Measurements from ENCODE around the gene RNF157.
A peak's percentile ranks its signal among the peaks of the same experiment; 100 is the strongest.

RNF157 gene

DNA sequence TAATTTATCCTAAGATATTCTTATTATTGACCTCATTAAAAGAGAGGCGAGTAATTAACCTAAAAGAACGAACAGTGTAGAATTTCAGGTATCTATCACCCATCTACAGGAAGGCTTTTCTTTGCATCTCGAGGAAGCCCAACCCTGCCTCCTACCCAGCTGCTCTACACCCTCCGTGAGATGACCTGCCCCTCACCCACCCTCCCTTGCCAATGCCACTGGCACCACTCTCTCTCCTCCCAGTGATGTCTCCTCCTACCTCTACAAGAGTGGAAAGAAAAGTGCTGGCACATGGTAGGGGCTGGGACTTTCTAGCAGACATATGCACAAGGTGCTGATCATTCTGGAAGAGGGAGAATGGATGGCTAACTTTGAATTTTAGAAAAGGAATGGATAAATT, 76.4 kb downstream of the RNF157 start:
- no peak for DNase-seq

DNA sequence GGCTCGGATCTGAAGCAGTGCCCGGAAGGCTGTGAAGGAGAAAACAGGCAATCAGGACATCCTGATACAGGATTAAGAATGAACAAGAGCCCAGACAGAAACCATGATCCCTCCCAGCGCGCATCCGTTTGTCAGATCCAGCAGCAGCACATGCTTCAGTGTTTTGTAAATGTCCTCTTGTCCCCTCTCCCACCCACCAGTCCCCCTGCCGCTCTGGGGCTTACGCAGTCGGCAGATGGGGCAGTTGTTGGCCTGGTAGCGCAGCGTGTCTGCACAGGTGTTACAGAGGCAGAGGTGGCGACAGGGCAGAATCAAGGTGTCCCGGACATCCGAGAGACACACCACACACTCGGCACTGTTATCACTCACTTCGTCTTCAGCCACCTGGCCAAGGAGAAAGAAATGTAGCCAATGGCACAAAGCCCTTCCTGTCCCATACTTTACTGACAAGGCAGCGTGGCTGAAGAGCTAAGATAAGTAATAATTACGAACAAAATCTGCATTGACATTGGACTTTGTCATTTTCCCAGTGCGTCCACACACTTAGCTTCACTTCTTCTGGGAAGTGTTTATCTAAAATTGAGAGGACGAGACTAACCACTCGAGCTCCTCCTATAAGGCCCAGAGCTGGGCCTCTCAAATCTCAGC, 78.5 kb downstream of the RNF157 start:
- DNase-seq = no peak

DNA sequence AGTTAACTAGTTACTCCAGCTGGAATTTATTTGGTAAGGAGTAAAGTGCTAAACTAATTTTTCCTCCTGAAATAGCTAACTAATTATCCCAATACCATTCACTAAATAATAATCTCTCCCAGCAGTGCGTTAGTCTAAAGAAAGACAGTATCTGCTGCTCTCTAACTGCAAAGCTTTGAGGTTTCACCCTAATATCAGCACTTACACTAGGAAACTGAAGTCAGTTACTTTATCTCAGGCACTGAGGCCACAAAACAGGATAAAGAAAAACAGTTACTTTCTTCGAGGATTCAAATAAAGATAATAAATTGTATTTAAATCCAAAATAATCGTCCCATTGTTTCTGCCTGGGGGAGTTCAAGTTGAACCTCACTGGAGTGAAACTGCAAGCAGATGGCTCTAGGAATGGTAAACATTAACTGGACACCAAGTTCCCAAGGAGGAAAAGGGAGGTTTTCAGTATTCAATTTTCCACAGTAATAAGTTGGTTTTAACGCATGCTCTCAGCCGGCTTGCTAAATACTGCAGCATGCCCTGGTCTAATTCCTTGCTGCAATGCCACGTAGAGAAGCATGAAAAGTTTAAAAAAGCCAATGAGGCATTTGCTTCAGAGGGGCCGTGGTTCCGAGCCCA, 79.3 kb downstream of the RNF157 start:
- no peak for DNase-seq

GRCh38 chr17:76159157-76159556, 81.1 kb downstream of the RNF157 start:
- no peak for DNase-seq

DNA sequence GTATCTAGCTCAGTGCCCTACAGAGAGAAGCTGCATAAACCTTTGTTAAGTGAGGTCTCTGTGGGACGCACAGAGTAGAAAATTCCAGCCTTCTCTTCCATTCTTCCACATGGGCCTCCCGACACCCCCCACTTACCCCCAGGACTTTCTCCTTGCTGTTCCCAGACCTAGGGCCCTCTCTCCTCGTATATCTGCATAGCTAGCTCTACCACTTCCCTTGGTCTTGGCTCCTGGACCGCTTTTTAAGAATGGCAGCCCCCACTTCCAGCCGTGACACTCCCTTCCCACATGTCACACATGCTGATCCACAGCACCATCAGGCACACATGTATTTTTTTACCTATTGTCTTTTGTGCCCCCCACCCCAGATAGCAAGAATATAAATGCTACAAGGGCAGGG, 82.5 kb downstream of the RNF157 start:
- DNase-seq = no peak

DNA sequence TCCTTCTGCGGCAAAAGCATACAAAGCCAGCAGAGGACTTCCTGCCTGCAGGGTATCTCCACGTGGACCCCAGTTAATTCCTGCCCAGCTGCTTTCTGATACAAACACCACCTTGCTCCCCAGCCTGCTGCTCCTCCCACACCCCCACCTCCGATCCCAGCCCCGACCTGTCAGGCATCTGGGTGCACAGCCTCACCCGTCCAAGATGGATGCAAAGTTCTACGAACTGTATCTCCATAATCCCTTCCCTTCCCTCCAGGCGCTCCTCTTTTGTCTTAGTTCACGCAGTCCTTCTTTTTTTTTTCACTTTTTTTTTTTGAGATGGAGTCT, 83.7 kb downstream of the RNF157 start:
- no peak for DNase-seq

GRCh38 chr17:76155988-76156661, 84.2 kb downstream of the RNF157 start:
- DNase-seq = no peak

DNA sequence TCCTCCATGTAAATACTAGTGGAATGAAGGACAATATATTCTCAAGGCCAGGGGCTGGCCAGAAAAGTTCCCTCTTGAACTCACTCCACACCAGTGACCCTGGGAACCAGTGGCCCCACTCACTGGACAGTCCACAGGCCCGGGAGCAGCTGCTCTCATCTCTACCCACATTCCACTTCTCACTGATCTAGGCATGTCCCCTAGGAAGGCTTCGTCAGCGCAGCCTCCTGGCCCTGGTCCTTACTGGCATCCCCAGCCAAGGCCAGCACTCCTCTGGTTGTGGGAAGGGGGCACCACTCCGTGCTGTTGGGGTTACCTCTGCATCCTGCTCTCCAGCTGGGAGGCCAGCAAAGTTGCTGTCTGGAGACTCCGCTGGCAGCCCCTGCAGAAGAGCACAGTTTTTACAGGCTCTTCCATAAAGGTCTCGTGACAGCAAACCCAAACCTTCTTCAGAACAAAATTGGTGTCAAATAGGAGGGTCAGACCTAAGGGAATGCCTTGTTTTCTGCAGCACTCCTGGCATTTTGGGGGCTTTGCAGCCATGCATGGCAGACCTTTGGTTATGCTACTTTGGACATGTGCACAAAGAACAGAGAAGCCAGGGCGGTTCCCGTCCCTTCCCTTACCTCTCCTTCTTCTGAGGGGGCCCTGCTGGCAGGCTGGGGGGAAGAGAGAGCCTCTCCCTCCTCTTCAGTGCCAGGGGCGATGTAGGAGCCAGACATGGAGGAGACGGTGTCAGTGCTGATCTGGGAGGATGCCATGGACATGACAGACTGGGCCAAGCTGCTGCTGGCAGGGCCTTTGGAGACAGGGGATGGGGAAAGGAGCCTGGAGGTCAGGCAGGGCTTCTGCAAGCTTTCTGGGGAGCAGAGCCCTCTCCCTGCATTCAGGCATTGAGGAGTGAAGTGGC, 85.1 kb downstream of the RNF157 start:
- no peak for DNase-seq

DNA sequence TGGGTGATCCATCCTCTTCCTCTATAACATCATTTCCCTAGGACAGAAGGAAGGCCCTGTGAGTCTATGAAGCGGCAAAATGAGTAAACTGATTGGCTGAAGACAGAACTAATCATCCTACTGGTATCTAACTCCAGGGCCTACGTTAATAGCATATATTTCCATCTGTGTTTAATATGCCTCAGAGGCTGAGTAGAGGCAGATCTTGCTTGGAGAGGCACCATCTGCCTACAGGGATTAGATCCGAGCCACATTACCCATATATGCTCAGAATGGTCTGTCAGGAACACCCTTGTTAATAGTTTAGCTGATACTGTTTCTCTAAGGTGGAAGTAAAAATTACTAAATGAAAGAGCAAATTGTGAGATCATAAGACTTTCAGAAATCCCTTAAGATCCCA, 86.0 kb downstream of the RNF157 start:
- no peak for DNase-seq

DNA sequence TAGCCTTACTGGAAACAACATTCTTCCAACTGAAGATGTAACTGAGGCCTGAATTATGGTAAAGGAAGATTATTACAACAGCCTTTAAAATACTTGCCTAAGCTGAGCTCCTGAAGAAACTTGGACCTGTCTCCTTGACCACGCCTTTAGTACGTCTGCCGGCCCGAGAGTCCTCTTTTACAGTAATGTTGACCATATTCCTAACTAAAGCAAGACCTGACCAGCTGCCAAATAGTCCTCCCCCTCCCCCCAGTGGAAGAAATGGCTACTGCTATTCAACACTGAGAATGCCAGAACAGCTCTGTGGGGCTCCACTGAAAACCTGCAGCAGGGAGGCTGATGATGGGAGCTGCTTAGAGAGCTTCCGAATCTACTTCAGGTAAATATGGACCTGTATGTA, 86.7 kb downstream of the RNF157 start:
- no peak for DNase-seq

- DNase-seq = no peak
Observed at GRCh38 chr17:76153202-76153601, 87.1 kb downstream of the RNF157 start.

GRCh38 chr17:76152591-76152990, 87.7 kb downstream of the RNF157 start:
- DNase-seq = peak in 14 of 56 donors; percentile 20 to 60 (median 33)

DNA sequence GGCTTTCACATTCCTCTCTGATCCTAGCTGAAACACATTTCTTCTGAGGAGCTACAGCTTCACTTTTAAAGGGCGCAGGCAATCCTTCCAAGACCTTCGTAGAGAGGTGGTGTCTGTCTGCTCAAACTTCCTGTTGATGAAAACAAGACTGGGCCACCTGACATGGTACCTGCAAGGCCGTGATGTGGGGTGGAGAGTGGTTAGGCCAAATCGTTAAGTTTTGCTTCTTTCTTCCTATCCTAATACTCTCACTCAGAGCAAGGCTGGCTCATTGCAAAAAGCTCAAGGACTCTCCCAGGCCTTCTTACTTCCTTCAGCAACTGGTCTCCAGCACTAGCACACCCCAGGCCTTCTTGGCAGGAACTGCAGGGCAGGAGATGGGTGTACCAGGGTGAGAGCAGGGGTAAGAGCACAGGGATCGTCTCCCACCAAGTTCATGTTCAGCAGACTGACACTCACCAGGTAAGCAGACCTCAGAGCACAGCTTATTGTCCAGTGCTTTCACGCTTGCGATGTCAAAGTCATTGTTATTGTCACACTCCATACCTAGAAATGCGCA, 88.3 kb downstream of the RNF157 start:
- no peak for DNase-seq

DNA sequence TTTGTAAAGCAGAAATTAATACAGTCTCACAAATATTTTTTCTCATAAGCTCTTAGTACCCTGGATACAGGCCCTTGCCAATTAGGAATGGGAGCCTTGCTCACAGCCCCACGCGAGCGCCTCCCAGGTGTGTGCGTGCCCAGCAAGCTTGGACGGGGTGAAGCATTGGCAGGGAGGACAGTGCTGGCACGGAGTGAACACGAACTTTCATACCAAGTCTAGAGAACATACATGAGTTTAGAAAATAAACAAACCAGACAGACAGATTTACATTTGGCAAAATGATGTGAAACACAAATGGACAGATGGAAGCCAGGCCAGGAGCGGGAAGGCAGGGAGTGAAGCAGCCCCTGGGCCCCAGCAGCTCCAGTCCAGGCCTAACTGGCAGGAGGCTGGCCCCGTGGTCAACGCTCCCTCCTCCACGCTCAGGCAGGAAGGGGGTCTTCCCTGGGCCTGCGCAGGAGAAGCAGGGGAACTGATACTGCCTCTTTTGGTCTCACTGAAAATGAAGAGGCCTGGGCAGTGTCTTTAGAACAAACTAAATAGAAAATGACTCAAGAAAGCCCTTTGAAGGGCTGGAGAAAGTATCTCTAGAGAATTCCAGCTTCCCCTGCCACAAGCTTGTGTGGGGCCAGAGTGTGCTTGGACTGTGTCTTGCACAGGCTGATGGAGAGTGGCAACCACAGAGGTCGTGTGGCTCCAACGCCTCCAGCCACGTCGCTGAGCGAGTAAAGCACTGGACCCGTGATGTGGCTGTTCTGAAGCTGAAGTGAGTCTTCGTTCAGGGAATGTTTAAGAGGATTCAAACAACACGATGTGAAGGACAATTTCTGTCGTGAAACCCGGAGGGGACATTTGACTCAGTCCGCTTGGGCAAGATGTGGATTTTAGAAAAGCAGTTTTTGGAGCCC, 89.3 kb downstream of the RNF157 start:
- DNase-seq = no peak

DNA sequence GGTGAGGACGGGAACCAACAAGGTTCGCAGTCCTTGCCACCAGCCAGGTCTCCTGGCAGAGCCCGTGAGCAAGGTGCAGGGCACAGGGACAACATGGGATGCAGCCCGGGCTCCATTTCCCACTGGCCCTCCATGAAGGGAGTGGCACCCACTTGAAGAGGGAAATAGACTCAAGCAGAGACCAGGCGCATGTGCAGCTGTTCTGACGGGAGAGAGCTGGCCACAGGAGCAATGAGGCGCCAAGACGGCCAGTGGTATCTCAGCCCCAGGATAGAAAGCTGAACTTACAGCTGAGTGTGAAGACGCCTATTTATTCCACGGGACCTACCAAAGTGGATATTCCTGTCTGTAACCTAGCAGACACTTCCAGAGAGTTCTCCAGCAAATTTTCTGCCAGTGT, 91.1 kb downstream of the RNF157 start:
- no peak for DNase-seq

DNA sequence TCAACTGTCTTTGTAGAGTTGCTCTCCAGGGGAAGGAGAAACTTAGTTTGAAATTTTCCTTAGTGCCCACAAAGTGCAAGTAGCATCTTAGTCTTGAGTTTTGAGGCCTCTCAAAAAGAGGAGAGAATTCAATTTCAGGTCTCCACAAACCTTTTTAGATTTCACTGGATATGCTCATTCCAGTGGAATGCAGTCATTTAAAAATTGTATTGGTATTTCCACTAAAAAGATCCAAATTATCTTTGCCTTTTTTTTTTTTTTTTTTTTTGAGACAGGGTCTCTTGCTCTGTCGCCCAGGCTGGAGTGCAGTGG, 92.3 kb downstream of the RNF157 start:
- no peak for DNase-seq

DNA sequence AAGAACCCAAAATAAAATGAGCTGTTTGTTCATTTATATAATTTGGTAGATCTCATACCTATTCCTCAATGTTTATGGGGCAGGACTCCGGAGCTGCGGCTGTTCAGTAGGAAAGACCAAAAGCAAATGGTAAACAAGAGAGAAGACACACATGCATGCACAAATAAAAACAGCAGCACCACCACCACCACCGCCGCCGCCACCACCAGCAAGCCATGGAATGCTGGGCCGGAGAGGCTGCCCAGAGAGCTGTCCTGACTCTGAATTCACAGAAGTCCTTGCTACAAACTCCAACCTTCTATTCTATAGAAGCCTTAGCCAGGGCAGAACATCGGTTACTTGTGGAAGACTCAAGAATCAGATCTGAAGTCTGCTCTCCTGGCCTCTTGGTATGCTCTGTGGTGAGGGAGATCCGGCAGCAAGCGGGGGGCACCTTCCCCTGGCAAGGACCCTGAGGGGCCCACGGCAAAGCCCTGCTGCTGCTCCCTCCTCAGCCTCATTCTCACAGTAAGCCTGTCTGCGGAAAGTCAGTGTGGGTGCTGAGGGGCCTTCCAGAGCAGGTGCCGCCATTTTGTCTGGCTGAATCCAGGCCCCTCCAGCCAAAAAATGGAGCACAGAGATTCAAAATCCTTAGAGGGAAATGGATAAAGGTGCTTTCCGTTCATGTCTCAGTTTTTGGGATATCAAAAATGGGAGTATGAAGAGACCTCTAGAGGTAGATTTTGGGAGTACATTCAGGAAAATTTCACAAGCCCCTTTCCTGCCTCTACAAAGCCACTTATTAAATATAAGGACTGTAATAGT, 92.9 kb downstream of the RNF157 start:
- no peak for DNase-seq

DNA sequence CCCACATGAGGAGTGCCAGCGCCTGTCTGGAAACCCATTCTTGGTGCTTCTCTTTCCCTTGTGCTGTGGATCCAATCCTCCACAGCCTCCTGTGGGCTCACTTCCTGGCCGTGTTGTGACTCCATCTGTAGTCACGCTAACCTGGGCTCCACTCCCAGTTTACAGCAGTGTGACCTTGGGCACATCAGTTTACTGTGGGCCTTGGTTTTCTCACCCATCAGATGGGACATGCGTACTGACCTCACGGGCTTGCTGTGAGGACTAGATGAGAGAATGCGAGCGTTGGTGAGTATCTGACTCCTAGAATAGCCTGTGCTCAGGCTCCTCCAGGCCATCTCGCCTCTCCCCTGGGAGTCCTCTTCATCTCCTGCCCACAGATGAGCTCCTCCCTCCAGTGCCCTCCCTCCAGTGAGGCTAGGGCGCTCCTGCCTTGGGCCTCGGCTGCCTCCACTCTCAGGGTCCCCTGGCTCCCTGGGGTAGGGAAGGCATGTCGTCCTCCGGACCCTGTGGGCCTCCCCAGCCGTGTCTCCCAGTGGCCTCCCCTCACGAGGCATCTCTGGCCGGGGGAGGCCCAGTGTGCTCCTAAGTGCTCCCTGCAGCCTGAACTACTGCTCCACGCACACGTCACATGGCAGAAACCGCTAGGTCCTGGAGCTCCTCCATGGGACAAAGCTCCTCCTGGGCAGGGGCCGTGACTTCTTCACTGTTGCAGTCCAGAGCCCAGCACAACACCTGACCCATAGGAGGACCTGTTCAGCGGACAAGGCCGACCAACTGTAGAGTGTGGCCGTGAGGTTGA, 94.0 kb downstream of the RNF157 start:
- no peak for DNase-seq
